Measurements from ENCODE around the gene POLG2.

Gene POLG2

DNA sequence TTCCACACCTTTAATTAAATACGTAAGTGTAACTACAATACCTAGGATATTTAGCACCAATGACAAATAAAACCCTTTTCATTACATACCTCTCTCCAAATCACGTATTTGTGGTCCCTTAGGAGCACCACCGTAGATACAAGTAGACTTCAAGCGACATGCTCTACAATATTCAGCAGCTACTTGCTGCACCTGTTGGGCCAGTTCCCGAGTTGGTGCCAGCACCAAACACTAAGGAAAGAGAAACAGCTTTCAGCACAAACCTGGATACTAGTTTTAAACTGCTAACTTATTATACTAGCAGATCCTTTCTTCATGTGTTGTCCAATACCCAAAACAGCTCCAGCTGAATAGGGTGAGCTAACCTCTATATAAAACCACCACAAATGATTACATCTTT lies 6.5 kb upstream of the POLG2 start:
- TF ChIP-seq, protein P1, sequence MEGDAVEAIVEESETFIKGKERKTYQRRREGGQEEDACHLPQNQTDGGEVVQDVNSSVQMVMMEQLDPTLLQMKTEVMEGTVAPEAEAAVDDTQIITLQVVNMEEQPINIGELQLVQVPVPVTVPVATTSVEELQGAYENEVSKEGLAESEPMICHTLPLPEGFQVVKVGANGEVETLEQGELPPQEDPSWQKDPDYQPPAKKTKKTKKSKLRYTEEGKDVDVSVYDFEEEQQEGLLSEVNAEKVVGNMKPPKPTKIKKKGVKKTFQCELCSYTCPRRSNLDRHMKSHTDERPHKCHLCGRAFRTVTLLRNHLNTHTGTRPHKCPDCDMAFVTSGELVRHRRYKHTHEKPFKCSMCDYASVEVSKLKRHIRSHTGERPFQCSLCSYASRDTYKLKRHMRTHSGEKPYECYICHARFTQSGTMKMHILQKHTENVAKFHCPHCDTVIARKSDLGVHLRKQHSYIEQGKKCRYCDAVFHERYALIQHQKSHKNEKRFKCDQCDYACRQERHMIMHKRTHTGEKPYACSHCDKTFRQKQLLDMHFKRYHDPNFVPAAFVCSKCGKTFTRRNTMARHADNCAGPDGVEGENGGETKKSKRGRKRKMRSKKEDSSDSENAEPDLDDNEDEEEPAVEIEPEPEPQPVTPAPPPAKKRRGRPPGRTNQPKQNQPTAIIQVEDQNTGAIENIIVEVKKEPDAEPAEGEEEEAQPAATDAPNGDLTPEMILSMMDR (conservative IDR thresholded peaks at IDR 0.05; ENCODE audit: low read length), result no peak
- DNase-seq (ENCODE audit: low read depth), result no peak
- H3K4me3 ChIP-seq (ENCODE audit: low read length), result no peak overlapping the region; the same call in 1 of the 2 replicates

DNA sequence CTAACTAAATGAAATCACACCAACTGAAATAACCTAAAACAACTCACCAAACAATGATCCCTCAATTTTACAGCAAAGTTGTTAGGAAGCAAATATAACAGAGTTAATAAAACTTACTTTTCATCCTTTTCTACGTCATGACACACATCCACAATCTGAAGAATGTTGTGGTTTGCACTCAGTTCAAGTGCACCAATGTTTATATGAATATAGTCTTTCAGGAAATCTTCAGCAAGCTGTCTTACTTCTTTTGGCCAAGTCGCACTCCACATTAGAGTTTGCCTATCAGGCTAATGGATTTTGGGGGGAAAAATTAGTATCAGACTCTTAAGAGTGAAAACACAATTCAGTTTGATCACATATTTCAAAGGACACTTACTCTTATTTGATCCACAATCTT lies 6.0 kb upstream of the POLG2 start:
- DNase-seq (ENCODE audit: low read depth), result peak; percentile 27
- no peak overlapping the region for H3K4me3 ChIP-seq (ENCODE audit: low read length)
- TF ChIP-seq, protein P1 (conservative IDR thresholded peaks at IDR 0.05; ENCODE audit: low read length), result no peak

DNA sequence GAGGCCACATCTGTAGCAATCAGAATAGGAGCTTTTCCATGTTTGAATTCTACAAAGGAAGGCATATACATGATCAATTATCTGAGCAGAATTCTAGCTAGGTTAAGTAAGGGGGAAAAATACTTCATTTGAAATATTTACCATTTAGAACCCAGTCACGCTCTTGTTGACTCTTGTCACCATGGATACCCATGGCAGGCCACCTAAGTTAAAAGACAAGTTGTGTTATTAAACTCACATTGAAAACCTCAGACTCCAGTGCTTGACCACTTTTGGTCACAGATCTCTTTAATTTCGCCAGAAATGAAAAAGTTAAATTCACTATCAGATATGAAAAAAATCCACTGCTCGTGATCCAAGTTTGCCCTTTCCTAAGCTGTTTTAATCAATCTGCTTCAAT lies 5.2 kb upstream of the POLG2 start:
- TF ChIP-seq, protein P1 (conservative IDR thresholded peaks at IDR 0.05; ENCODE audit: low read length), result no peak
- H3K4me3 ChIP-seq (ENCODE audit: low read length), result no peak overlapping the region

DNA sequence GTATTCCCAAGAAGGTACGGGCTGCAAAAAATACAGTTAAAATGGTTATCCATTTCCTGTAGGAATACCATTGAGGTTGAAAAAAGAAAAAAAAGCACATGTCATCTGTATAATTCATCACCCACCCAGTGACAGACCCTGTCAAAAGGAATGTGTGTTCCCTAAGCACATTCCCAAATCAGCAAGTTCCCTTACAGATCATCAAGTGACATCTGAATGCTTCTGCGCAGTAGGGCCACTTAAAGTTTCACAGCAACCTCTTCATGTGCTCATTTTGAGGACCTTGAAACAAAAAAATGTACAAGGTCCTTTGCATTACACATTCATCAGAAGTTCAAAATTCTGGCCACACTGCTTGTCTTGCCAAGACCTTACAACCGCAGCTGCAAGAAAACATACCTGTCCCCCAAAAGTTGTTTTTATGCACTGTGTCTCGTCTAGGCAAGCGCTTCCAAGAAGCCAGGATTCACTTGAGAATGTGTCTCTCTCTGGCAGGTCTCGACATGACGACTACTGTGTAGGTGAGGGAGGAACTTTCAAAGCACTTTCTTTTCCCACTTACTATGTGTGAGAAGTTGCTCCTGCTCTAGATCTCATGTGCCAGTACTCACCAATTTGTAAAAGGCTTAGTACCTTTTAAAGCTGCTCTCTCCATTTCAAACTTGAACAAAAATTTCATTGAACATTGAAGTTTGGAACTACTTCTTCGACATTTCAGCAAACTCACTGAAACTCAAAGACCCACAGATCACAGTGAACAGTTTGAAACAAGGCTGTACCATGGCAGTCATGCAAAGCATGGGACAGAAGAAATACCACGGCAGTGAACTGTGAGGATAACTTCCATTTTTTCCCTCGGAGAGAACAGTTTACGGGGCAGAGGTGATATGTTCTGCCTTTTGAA lies 4.3 kb upstream of the POLG2 start:
- H3K4me3 ChIP-seq (ENCODE audit: low read length), result no peak overlapping the region
- TF ChIP-seq, protein P1 (conservative IDR thresholded peaks at IDR 0.05; ENCODE audit: low read length), result no peak
- DNase-seq (ENCODE audit: low read depth), result no peak

More for the DNA sequence above, 5.2 kb upstream of the POLG2 start:
- no peak for DNase-seq (ENCODE audit: low read depth)

DNA sequence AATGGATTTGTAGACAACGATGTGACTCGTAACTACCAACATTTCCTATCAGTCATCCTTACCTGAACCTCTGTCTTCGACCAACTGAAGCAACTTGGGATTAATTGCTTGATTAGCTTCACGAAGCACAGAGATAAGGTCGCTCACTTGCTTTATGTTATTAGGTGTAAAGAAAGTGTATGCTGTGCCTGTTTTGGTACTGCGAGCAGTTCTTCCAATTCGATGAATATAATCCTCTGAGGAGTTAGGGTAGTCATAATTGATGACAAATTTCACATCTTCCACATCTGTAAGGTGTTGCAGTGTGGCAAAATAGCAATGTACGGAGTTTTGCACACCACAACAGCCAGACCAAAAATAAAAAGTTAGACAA lies 3.6 kb upstream of the POLG2 start:
- no peak overlapping the region for H3K4me3 ChIP-seq (ENCODE audit: low read length)
- TF ChIP-seq, protein P1 (conservative IDR thresholded peaks at IDR 0.05; ENCODE audit: low read length), result no peak
- DNase-seq (ENCODE audit: low read depth), result no peak

DNA sequence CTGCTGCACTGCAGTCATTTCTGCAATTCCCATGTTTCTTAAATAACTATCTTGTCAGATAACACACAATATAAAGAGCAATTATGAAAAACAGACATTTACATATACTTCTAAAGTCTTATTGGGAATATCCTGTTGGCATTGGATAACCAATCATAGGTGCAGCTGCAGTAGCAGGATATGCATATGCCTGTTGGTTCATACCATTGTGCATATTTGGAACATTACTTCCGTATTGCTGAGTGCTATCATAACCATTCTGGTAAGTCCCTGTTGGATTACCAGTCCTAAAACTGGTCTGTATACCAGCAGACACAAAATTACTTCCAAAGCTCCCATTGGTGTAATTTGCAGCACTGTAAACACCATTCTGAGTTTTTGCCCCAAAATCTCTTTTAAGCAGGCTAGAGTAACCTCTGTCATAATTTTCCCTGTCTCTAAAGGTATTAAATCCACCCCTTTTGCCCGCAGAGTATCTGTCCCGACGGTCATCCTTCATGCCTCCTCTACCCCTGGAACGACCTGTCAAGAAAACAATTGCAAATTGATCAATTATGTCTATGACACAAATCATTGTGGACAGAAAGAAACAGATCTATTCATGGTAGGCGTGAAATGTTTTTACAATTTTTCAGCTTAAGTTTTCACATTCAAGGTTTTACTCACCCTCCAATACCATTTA lies 3.1 kb upstream of the POLG2 start:
- DNase-seq (ENCODE audit: low read depth), result peak; percentile 50
- H3K4me3 ChIP-seq (ENCODE audit: low read length), result no peak overlapping the region
- TF ChIP-seq, protein P1 (conservative IDR thresholded peaks at IDR 0.05; ENCODE audit: low read length), result no peak
